PC-9 (cell line): ENCODE measurements around the gene NPB.

Source experiments
- CTCF ChIP-seq: fragments of 200-600 bp; sonication (generic); conservative IDR thresholded peaks from 2 replicates; pipeline ENCODE4 v1.6.1; 2017; ENCODE audit warnings: mixed run types, antibody characterized with exemption, mild to moderate bottlenecking, moderate library complexity
- EZH2 ChIP-seq: fragments of 200-600 bp; sonication (generic); IDR thresholded peaks from 2 replicates; pipeline ENCODE4 v1.8.0; 2017; ENCODE audit warnings: antibody characterized with exemption, low read depth

- no peak for TF ChIP-seq CTCF
- TF ChIP-seq EZH2 = no peak
Observed at GRCh38 chr17:81901167-81902022, 643 bp upstream of the NPB start.
